ENCODE measurements around the gene EFCAB5. TPM values are rescaled to one million over a fixed set of nuclear protein-coding genes. Genes with fewer than 3 reads are reported as not detected.

Gene EFCAB5
- total and polyA plus RNA-seq, 2 donors from 2014 or later = 1.4 TPM; not detected in 1

- TF ChIP-seq, protein P1, sequence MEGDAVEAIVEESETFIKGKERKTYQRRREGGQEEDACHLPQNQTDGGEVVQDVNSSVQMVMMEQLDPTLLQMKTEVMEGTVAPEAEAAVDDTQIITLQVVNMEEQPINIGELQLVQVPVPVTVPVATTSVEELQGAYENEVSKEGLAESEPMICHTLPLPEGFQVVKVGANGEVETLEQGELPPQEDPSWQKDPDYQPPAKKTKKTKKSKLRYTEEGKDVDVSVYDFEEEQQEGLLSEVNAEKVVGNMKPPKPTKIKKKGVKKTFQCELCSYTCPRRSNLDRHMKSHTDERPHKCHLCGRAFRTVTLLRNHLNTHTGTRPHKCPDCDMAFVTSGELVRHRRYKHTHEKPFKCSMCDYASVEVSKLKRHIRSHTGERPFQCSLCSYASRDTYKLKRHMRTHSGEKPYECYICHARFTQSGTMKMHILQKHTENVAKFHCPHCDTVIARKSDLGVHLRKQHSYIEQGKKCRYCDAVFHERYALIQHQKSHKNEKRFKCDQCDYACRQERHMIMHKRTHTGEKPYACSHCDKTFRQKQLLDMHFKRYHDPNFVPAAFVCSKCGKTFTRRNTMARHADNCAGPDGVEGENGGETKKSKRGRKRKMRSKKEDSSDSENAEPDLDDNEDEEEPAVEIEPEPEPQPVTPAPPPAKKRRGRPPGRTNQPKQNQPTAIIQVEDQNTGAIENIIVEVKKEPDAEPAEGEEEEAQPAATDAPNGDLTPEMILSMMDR (IDR thresholded peaks at IDR 0.05; ENCODE audit: borderline replicate concordance, extremely low read depth, insufficient read depth) = no peak
- H3K27ac ChIP-seq (ENCODE audit: low read depth in 2 of 2, low read length in 2 of 2) = no peak overlapping the region
- no peak for DNase-seq
- no peaks in the 10 kb centered on the region for H3K4me1 ChIP-seq (ENCODE audit: control insufficient read depth in 2 of 3, insufficient read depth in 2 of 3, low read depth in 1 of 3, low read length in 3 of 3)
- no peak overlapping the region for H3K9ac ChIP-seq (ENCODE audit: low read length in 3 of 3)
- no peaks in the 10 kb centered on the region for H3K9me3 ChIP-seq (ENCODE audit: control insufficient read depth in 2 of 3, insufficient read depth in 1 of 3, low read length in 3 of 3)
- no peak for FAIRE-seq
- no peaks in the 10 kb centered on the region for H3K36me3 ChIP-seq (ENCODE audit: control insufficient read depth in 2 of 3, insufficient read depth in 3 of 3, low read length in 3 of 3)
- intact Hi-C loops (cut with DNase I) = no loop called here
- no peak overlapping the region for H3K4me3 ChIP-seq (ENCODE audit: low read length in 3 of 3)
- no peaks in the 10 kb centered on the region for H3K27me3 ChIP-seq (ENCODE audit: control insufficient read depth, insufficient read depth, low read length)
These were observed 36.2 kb upstream of the EFCAB5 start for GRCh38 chr17:29905086-29905878.

GRCh38 chr17:29905879-29906167 lies 35.6 kb upstream of the EFCAB5 start:
- Histone ChIP-seq H3K9me3 (ENCODE audit: control insufficient read depth in 2 of 3, insufficient read depth in 1 of 3, low read length in 3 of 3) (no peaks in the 10 kb centered on the region), H3K9ac (ENCODE audit: low read length in 3 of 3) (no peak overlapping the region), H3K4me1 (ENCODE audit: control insufficient read depth in 2 of 3, insufficient read depth in 2 of 3, low read depth in 1 of 3, low read length in 3 of 3) (no peaks in the 10 kb centered on the region), H3K27ac (ENCODE audit: low read depth in 2 of 2, low read length in 2 of 2) (no peak overlapping the region), H3K36me3 (ENCODE audit: control insufficient read depth in 2 of 3, insufficient read depth in 3 of 3, low read length in 3 of 3) (no peaks in the 10 kb centered on the region), H3K27me3 (ENCODE audit: control insufficient read depth, insufficient read depth, low read length) (no peaks in the 10 kb centered on the region), H3K4me3 (ENCODE audit: low read length in 3 of 3) (no peak overlapping the region)
- TF ChIP-seq, protein P1 (IDR thresholded peaks at IDR 0.05; ENCODE audit: borderline replicate concordance, extremely low read depth, insufficient read depth) = no peak
- FAIRE-seq = no peak
- intact Hi-C loops (cut with DNase I) = no loop called here
- DNase-seq = no peak

DNA sequence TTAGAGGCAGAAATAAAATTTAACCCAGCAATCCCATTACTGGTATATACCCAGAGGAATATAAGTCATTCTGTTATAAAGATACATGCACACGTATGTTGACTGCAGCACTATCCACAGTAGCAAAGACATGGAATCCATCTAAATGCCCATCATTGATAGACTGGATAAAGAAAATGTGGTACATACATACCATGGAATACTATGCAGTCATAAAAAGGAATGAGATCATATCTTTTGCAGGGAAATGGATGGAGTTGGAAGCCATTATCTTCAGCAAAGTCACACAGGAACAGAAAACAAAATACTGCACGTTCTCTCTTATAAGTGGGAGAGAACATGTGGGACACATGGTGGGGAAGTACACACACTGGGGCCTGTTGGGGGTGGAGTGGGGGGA lies 34.5 kb upstream of the EFCAB5 start:
- Histone ChIP-seq H3K27ac (ENCODE audit: low read depth in 2 of 2, low read length in 2 of 2) (no peak overlapping the region), H3K4me1 (ENCODE audit: control insufficient read depth in 2 of 3, insufficient read depth in 2 of 3, low read depth in 1 of 3, low read length in 3 of 3) (no peaks in the 10 kb centered on the region), H3K27me3 (ENCODE audit: control insufficient read depth, insufficient read depth, low read length) (no peaks in the 10 kb centered on the region), H3K9ac (ENCODE audit: low read length in 3 of 3) (no peak overlapping the region), H3K36me3 (ENCODE audit: control insufficient read depth in 2 of 3, insufficient read depth in 3 of 3, low read length in 3 of 3) (no peaks in the 10 kb centered on the region), H3K4me3 (ENCODE audit: low read length in 3 of 3) (no peak overlapping the region), H3K9me3 (ENCODE audit: control insufficient read depth in 2 of 3, insufficient read depth in 1 of 3, low read length in 3 of 3) (no peaks in the 10 kb centered on the region)
- no peak for FAIRE-seq
- TF ChIP-seq, protein P1 (IDR thresholded peaks at IDR 0.05; ENCODE audit: borderline replicate concordance, extremely low read depth, insufficient read depth) = no peak
- DNase-seq = no peak
- intact Hi-C loops (cut with DNase I) = no loop called here
